Osteocyte (in vitro differentiated cells): Measurements from ENCODE around the gene HOXC12. TPM values are rescaled to one million over a fixed set of nuclear protein-coding genes. Genes with fewer than 3 reads are reported as not detected.
A peak's percentile ranks its signal among the peaks of the same experiment; 100 is the strongest.

ENCODE experiments used
- DNase-seq: peaks from one replicate; pipeline ENCODE4 v3.0.0; 2021; ENCODE audit warnings: mixed read lengths; ENCODE audit not compliant: unreplicated experiment; ENCODE audit errors: extremely low spot score
- H3K27ac Mint-ChIP-seq: one replicate; pipeline ENCODE4 v1.8.0; 2021; ENCODE audit warnings: mild to moderate bottlenecking, mixed read lengths; ENCODE audit not compliant: unreplicated experiment
- H3K27me3 Mint-ChIP-seq: one replicate; pipeline ENCODE4 v1.8.0; 2021; ENCODE audit warnings: mixed read lengths; ENCODE audit not compliant: unreplicated experiment
- H3K36me3 Mint-ChIP-seq: one replicate; pipeline ENCODE4 v1.8.0; 2021; ENCODE audit warnings: mixed read lengths; ENCODE audit not compliant: unreplicated experiment
- H3K4me1 Mint-ChIP-seq: one replicate; pipeline ENCODE4 v1.8.0; 2021; ENCODE audit warnings: mixed read lengths; ENCODE audit not compliant: unreplicated experiment
- H3K4me3 Mint-ChIP-seq: one replicate; pipeline ENCODE4 v1.8.0; 2021; ENCODE audit warnings: mild to moderate bottlenecking, moderate library complexity, mixed read lengths; ENCODE audit not compliant: unreplicated experiment
- H3K9me3 Mint-ChIP-seq: one replicate; pipeline ENCODE4 v1.8.0; 2021; ENCODE audit warnings: mixed read lengths; ENCODE audit not compliant: unreplicated experiment
- total RNA-seq: library from RNA; stranded (reverse); gene quantifications from 2 replicates; pipeline ENCODE4 v1.2.1, GENCODE V29; 2021
- TF ChIP-seq, protein P1 (sequence below): fragments of 200-600 bp; sonication (generic); IDR thresholded peaks from 2 replicates; pipeline ENCODE4 v1.5.0; 2021; ENCODE audit warnings: antibody characterized with exemption, mild to moderate bottlenecking, moderate library complexity

The HOXC12 gene
- total RNA-seq, 1 donor from 2014 or later = not detected

DNA sequence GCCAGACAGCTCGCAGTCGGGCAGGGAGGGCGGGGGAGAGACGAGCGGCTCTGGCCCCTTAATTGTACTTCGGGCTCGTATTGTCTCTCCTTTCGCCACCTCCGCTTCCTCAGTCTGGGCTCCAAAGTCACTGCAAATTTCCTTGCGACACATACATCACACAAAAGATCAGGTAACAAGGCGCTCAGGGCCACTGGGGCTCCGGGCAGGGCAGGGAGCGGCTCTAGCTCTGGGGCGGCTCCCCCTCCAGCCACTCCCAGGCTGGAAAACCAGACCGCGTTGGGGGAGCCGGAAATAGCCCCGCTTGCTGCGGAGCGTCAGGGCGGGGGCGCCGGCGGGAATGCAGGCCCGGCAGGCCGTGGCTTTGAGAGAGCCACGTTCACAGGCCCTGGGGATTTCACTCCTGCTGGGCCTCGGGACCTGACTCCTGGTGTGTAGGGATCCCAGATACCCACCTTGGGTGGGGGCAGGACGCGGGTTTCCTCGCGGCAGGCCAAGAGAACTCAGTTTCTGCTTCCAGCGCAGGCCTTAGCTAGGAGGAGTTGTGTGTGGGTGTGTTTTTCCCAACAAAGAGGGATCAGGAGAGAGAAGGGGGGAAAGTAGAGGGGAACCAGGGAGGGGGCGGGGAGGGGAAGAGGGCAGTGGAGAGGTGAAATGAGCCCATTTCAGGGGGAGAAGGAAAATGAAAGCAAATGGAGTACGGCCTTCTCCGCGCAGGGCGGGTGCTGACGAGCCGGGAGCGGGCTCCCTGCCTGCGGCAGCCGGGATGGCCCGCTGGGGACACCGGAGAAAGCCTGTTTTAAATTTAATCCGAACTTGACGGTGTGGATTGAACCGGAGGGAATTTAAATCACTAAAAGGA is 40.9 kb downstream of the HOXC12 start:
- peaks cover 31% of the 10 kb centered on the region for H3K4me1 Mint-ChIP-seq
- peaks cover 96% of the 10 kb centered on the region for H3K27me3 Mint-ChIP-seq
- no peak for DNase-seq
- H3K36me3 Mint-ChIP-seq = peaks cover 2% of the 10 kb centered on the region
- H3K27ac Mint-ChIP-seq = peak overlapping the region; percentile 73
- TF ChIP-seq, protein P1, sequence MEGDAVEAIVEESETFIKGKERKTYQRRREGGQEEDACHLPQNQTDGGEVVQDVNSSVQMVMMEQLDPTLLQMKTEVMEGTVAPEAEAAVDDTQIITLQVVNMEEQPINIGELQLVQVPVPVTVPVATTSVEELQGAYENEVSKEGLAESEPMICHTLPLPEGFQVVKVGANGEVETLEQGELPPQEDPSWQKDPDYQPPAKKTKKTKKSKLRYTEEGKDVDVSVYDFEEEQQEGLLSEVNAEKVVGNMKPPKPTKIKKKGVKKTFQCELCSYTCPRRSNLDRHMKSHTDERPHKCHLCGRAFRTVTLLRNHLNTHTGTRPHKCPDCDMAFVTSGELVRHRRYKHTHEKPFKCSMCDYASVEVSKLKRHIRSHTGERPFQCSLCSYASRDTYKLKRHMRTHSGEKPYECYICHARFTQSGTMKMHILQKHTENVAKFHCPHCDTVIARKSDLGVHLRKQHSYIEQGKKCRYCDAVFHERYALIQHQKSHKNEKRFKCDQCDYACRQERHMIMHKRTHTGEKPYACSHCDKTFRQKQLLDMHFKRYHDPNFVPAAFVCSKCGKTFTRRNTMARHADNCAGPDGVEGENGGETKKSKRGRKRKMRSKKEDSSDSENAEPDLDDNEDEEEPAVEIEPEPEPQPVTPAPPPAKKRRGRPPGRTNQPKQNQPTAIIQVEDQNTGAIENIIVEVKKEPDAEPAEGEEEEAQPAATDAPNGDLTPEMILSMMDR = no peak
- peak overlapping the region; percentile 73 for H3K4me3 Mint-ChIP-seq
- H3K9me3 Mint-ChIP-seq = no peaks in the 10 kb centered on the region

DNA sequence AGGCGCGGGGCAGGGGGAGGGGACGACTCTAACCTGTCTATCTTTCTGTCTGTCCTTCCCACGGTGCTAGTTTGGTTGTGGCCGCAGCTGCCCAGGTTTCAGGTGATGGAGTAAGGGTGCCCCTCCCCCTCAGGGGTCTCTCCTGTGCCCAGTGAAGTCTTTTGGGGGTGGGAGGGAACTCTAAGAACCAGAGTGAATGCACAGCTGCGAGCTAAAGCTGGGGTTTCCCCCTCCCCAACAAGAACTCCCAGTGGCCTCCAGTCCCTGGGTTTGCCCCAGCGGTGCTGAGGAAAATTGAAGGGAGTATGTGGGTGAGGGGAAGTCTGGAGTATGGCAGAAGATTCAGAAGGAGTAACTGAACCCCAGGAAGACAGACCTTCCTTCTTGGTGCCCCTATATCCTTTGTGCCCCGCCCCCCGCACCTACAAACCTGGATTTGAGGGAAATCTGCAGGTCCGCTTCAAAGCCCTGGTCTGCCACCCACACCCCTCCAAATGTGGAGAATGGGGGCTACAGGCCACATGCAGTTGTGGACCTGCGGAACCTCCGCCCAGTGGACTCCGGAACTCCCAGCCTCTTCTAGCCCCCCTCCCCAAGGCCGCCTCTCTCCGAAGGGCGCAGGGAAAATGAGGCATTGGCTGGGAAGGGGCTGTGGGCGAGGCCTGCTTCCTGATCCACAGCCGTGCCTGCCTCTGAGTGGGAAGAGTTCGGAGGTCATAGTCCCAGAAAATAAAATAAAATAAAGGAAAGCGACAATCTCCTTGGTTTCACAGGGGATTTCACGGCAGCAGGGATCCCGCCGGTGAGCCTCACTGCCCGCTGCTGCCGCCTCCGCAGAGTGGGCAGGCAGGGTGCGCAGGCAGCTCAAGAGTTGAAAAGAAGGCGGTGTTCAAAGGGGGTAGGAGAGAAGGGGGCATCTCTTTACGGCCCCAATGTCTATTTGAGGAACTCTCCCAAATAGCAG is 41.8 kb downstream of the HOXC12 start:
- DNase-seq = no peak
- Mint-ChIP-seq H3K27ac (no peak overlapping the region), H3K4me1 (peaks cover 31% of the 10 kb centered on the region), H3K36me3 (peaks cover 2% of the 10 kb centered on the region), H3K27me3 (peaks cover 96% of the 10 kb centered on the region), H3K9me3 (no peaks in the 10 kb centered on the region), H3K4me3 (peak overlapping the region; percentile 73)
- TF ChIP-seq, protein P1 = no peak

DNA sequence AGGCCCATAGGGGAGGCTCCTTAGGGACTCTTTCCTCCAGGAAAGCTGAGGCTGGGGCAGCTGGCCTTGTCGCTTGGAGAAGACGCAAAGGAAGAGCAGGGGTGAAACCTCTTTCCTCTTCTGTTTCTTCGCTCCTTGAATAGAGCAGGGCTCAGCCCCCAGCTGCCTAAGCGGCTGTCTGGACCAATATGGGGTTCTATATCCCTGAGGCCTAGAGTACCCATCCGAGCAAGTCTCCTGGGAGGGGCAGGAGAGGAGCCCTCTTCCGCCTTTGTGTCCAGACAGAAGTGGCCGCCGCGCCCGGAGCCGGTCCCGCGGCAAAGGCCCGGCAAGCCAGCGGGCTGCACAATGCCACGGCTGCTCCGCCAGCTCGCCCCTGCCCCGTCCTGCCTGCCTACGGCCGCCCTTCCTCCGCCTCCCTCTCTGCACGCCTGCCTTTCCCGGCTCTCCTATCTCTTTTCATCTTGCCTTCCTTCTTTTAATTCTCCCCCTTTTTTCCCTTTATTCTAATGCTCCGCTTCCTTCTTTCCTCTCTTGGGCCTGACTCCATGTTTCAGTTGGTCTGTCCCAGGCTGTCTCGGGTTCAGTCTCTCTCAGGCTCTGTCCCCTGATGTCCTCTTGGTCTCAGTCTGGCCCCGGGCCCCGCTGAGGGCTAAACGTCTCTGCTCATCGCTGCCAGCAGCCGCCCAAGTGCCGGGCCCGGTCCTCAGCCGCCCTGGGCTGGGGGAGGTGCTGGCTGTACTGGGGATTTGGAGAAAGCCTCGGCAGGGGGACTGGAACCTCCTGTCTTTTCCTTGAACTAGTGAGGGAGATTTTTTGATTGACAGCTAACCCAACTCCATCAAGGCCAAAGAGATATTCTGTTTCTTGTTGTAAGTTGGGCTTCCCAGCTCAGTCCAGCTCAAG is 42.8 kb downstream of the HOXC12 start:
- H3K27me3 Mint-ChIP-seq = peaks cover 96% of the 10 kb centered on the region
- H3K27ac Mint-ChIP-seq = no peak overlapping the region
- no peak for DNase-seq
- H3K4me1 Mint-ChIP-seq = peaks cover 33% of the 10 kb centered on the region
- TF ChIP-seq, protein P1 = no peak
- no peaks in the 10 kb centered on the region for H3K9me3 Mint-ChIP-seq
- peaks cover 2% of the 10 kb centered on the region for H3K36me3 Mint-ChIP-seq
- no peak overlapping the region for H3K4me3 Mint-ChIP-seq

DNA sequence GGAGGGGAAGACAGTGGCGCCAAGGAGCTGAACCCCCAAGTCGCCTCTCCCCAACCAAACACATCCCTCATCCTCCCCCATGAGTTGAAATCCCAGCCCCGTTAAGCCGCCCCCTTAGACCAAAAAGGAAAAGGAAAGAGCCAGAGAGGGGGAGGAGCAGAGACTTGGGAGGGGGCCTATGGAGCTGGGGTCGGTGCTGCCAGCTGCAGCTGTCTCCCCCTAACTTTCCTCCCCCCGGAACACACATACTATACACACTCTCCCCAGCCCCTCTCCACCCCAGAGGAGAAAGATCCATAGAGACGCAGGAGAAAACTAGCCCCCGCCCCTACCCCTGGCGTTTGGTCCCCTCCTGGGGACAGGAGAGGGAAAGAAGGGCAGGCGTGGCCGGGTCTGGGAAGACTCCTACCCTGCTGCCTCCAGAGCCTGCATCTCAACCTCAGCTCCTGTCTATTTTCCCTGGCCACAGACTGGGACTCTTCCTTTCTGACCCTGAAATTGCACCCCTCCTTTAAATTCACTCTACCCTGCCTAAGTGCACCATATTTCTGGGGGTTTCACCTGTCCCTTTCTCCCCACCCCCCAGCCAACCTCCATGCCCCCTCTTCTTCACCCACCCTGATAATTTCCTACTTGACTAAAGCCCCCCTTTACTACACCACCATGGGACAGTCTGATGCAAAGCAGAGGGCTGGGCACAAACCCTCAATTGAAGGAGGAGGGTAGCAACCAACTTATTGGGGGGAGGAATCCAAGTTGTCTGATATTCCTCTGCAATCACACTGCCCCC is 43.6 kb downstream of the HOXC12 start:
- Mint-ChIP-seq H3K4me1 (peaks cover 34% of the 10 kb centered on the region), H3K27me3 (peaks cover 96% of the 10 kb centered on the region), H3K4me3 (no peak overlapping the region), H3K9me3 (no peaks in the 10 kb centered on the region), H3K36me3 (peaks cover 2% of the 10 kb centered on the region), H3K27ac (no peak overlapping the region)
- DNase-seq = no peak
- TF ChIP-seq, protein P1 = no peak
